Hepatocyte (in vitro differentiated cells): ENCODE data around the gene SPHKAP. TPM values are rescaled to one million over a fixed set of nuclear protein-coding genes. Genes with fewer than 3 reads are reported as not detected.

Experiments used
- DNase-seq: peaks from one replicate; pipeline ENCODE4 v3.0.0-alpha.2; 2016; ENCODE audit warnings: low spot score
- H2AFZ ChIP-seq: fragments of 200-600 bp; sonication (generic); 2 replicates; pipeline ENCODE4 v1.6.0; 2016; ENCODE audit warnings: antibody characterized with exemption, mild to moderate bottlenecking
- H3K27ac ChIP-seq: fragments of 200-600 bp; sonication (generic); 2 replicates; pipeline ENCODE4 v1.5.1; 2016; ENCODE audit warnings: mild to moderate bottlenecking
- H3K27me3 ChIP-seq: fragments of 200-600 bp; sonication (generic); 2 replicates; pipeline ENCODE4 v1.6.1; 2016
- H3K36me3 ChIP-seq: fragments of 200-600 bp; sonication (generic); replicated peaks from 2 replicates; pipeline ENCODE4 v1.5.1; 2016; ENCODE audit warnings: low read depth; ENCODE audit not compliant: insufficient read depth
- H3K4me1 ChIP-seq: fragments of 200-600 bp; sonication (generic); 2 replicates; pipeline ENCODE4 v1.5.1; 2016; ENCODE audit warnings: mild to moderate bottlenecking, moderate library complexity; ENCODE audit not compliant: insufficient read depth
- H3K4me2 ChIP-seq: fragments of 200-600 bp; sonication (generic); 2 replicates; pipeline ENCODE4 v1.6.0; 2016
- H3K4me3 ChIP-seq: fragments of 200-600 bp; sonication (generic); 2 replicates; pipeline ENCODE4 v1.5.1; 2016; ENCODE audit warnings: mild to moderate bottlenecking
- H3K79me2 ChIP-seq: fragments of 200-600 bp; sonication (generic); 2 replicates; pipeline ENCODE4 v1.6.0; 2017; ENCODE audit warnings: mild to moderate bottlenecking
- H3K9me2 ChIP-seq: fragments of 200-600 bp; sonication (generic); replicated peaks from 2 replicates; pipeline ENCODE4 v1.6.0; 2017; ENCODE audit warnings: mild to moderate bottlenecking; ENCODE audit not compliant: insufficient read depth
- H3K9me3 ChIP-seq: fragments of 200-600 bp; sonication (generic); 2 replicates; pipeline ENCODE4 v1.5.1; 2016; ENCODE audit warnings: low read depth, mild to moderate bottlenecking
- H4K20me1 ChIP-seq: fragments of 200-600 bp; sonication (generic); 2 replicates; pipeline ENCODE4 v1.6.0; 2016; ENCODE audit warnings: mild to moderate bottlenecking; ENCODE audit not compliant: insufficient read depth, poor library complexity, severe bottlenecking
- CTCF ChIP-seq: fragments of 200-600 bp; sonication (generic); IDR thresholded peaks from 2 replicates; pipeline ENCODE4 v1.5.1; 2016; ENCODE audit warnings: antibody characterized with exemption, mild to moderate bottlenecking; ENCODE audit not compliant: poor library complexity
- EZH2 ChIP-seq: fragments of 200-600 bp; sonication (generic); IDR thresholded peaks from 2 replicates; pipeline ENCODE4 v1.6.1; 2016; ENCODE audit warnings: antibody characterized with exemption, mild to moderate bottlenecking, borderline replicate concordance
- EZH2phosphoT487 ChIP-seq: fragments of 200-600 bp; sonication (generic); IDR thresholded peaks from one replicate; pipeline ENCODE4 v1.6.1; 2018; ENCODE audit warnings: antibody characterized with exemption, mild to moderate bottlenecking, low read depth, moderate library complexity; ENCODE audit not compliant: unreplicated experiment, severe bottlenecking
- WGBS: methylation state at CpG from one replicate; pipeline ENCODE4 v1.1.6; 2016; ENCODE audit warnings: low lambda C conversion rate; ENCODE audit errors: missing lambda C conversion rate; 5-methylcytosine and 5-hydroxymethylcytosine counted together
- polyA plus RNA-seq: library from polyadenylated mRNA; unstranded; fragments of >200 nt; fragmentation: Nextera tagmentation; extraction: Ambion mirVana; gene quantifications from 2 replicates; pipeline ENCODE4 v1.2.1, GENCODE V29; 2016
- total RNA-seq: library from RNA; depleted of rRNA; stranded (reverse); fragments of >200 nt; gene quantifications from 2 replicates; pipeline ENCODE4 v1.2.3, GENCODE V29; 2014

The SPHKAP gene
- total and polyA plus RNA-seq, 2 experiments from 2014 or later: 0.33 TPM; not detected in 1

- no peak overlapping the region for H3K4me3 ChIP-seq
- 54% methylated on average over 3 of the region's 3 CpGs for WGBS
- no peaks in the 10 kb centered on the region for H3K9me3 ChIP-seq
- H4K20me1 ChIP-seq: no peaks in the 10 kb centered on the region
- no peak overlapping the region for H3K4me2 ChIP-seq
- H3K79me2 ChIP-seq: no peaks in the 10 kb centered on the region
- no peak for TF ChIP-seq CTCF
- no peak for TF ChIP-seq EZH2
- no peak for TF ChIP-seq EZH2phosphoT487
- no peaks in the 10 kb centered on the region for H3K4me1 ChIP-seq
- H3K36me3 ChIP-seq: no peaks in the 10 kb centered on the region
- H3K9me2 ChIP-seq: no peaks in the 10 kb centered on the region
- H3K27ac ChIP-seq: no peak overlapping the region
- no peaks in the 10 kb centered on the region for H3K27me3 ChIP-seq
- no peak for DNase-seq
- H2AFZ ChIP-seq: no peak overlapping the region
These were observed 143.6 kb downstream of the SPHKAP start for GRCh38 chr2:228037915-228038314.

DNA sequence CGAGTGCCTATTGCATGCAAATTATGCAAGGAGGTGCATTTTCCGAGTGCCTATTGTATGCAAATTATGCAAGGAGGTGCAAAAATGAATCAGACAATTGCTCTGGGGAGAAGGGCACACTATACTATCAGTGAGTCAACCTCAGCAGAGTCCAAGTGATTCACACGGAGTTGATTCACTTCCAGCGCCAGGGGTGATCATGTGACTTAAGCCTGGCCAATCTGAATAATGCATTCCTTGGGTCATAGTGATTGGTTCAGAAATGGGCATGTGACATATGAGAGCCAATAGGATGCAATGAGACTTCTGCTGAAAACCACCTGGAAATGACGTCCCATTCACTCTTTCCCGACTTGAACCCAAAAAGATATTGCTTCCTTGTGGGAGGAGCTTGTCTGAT lies 157.9 kb downstream of the SPHKAP start:
- Histone ChIP-seq H3K27ac (no peak overlapping the region), H4K20me1 (no peaks in the 10 kb centered on the region), H2AFZ (no peak overlapping the region), H3K4me3 (no peak overlapping the region), H3K9me2 (no peaks in the 10 kb centered on the region), H3K9me3 (no peaks in the 10 kb centered on the region), H3K27me3 (no peaks in the 10 kb centered on the region), H3K4me1 (no peaks in the 10 kb centered on the region), H3K79me2 (no peaks in the 10 kb centered on the region), H3K36me3 (no peaks in the 10 kb centered on the region), H3K4me2 (no peak overlapping the region)
- TF ChIP-seq EZH2: no peak
- no peak for TF ChIP-seq CTCF
- TF ChIP-seq EZH2phosphoT487: no peak
- DNase-seq: no peak
- 94% methylated on average over 6 of the region's 6 CpGs for WGBS

DNA sequence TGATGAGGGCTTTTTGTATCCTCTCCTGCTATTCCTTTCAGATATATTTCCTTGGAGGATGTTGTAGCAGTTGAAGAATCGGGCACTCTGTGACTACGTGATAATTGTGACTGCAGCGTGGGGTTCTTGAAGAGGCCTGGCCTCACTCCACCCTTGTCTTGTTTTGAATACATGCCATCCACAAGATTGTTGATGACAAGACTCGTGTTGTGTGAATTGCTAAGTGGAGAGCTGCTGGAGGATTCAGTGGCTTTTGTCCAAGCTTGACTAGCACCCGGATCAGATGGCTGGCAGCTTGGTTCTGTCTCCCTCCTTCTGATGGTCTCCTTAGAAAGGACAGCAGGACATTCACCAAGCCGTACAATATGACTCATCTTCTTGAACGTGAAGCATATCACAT lies 163.2 kb downstream of the SPHKAP start:
- 92% methylated on average over 7 of the region's 7 CpGs for WGBS
- no peak overlapping the region for H3K27ac ChIP-seq
- DNase-seq: no peak
- H3K9me2 ChIP-seq: no peaks in the 10 kb centered on the region
- no peaks in the 10 kb centered on the region for H3K27me3 ChIP-seq
- no peak overlapping the region for H2AFZ ChIP-seq
- H3K4me2 ChIP-seq: no peak overlapping the region
- no peak for TF ChIP-seq CTCF
- no peak for TF ChIP-seq EZH2
- no peak for TF ChIP-seq EZH2phosphoT487
- H3K79me2 ChIP-seq: no peaks in the 10 kb centered on the region
- no peaks in the 10 kb centered on the region for H3K36me3 ChIP-seq
- H4K20me1 ChIP-seq: no peaks in the 10 kb centered on the region
- no peak overlapping the region for H3K4me3 ChIP-seq
- H3K9me3 ChIP-seq: no peaks in the 10 kb centered on the region
- H3K4me1 ChIP-seq: no peaks in the 10 kb centered on the region

DNA sequence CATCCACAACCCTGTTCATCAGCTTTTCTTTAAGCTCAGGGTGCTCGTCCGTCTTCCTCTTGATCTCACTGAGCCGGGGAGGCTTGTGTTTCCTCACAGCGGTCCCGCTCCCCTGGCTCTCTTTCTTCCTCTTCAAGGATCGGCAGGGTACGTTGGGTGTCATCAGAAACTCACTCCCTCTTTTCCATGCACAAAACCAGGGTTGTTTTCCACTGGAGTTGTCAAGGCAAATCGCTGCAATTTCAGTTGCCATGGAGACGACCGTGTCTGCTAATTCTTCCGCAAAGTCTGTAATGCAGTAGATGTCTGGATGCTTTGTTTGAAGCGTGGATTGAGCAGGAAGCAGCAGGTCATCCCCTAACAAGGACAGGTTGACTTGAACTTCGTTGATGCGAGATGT lies 163.7 kb downstream of the SPHKAP start:
- TF ChIP-seq CTCF (no peak), EZH2 (no peak), EZH2phosphoT487 (no peak)
- H3K4me3 ChIP-seq: no peak overlapping the region
- H3K4me1 ChIP-seq: no peaks in the 10 kb centered on the region
- DNase-seq: no peak
- no peak overlapping the region for H3K27ac ChIP-seq
- H3K9me3 ChIP-seq: no peaks in the 10 kb centered on the region
- no peaks in the 10 kb centered on the region for H3K9me2 ChIP-seq
- H4K20me1 ChIP-seq: no peaks in the 10 kb centered on the region
- H3K79me2 ChIP-seq: no peaks in the 10 kb centered on the region
- H3K4me2 ChIP-seq: no peak overlapping the region
- 89% methylated on average over 14 of the region's 14 CpGs for WGBS
- H3K36me3 ChIP-seq: no peaks in the 10 kb centered on the region
- no peak overlapping the region for H2AFZ ChIP-seq
- H3K27me3 ChIP-seq: no peaks in the 10 kb centered on the region
